22Rv1 (cell line): ENCODE results near the gene ATF4.

Experiments
- H3K27ac ChIP-seq: fragments of 450-650 bp; 2 replicates; pipeline ENCODE4 v1.5.1; 2017
- CTCF ChIP-seq: fragments of 450-650 bp; IDR thresholded peaks from 2 replicates; pipeline ENCODE4 v1.5.1; 2017; ENCODE audit warnings: mild to moderate bottlenecking
- ZFX ChIP-seq: fragments of 450-650 bp; IDR thresholded peaks from 2 replicates; pipeline ENCODE4 v1.6.1; 2017; ENCODE audit warnings: antibody characterized with exemption, borderline replicate concordance

ATF4 gene

GRCh38 chr22:39571538-39571937 is 51.2 kb downstream of the ATF4 start:
- TF ChIP-seq CTCF (no peak), ZFX (no peak)
- H3K27ac ChIP-seq = no peak overlapping the region
